Measurements from ENCODE around the gene UNC5A.

UNC5A gene

GRCh38 chr5:176888016-176888864 lies 77.9 kb downstream of the UNC5A start:
- no peak for DNase-seq (ENCODE audit: low read depth, low spot score)
- no peak overlapping the region for H3K27ac ChIP-seq
- no peaks in the 10 kb centered on the region for H3K36me3 ChIP-seq (ENCODE audit: insufficient read depth, low read length)
- no peak overlapping the region for H3K4me3 ChIP-seq
- TF ChIP-seq FOXP2 (optimal IDR thresholded peaks at IDR 0.05; ENCODE audit: control extremely low read depth, extremely low read length, insufficient read depth): no peak
- H3K9me3 ChIP-seq (ENCODE audit: low read depth, low read length): no peaks in the 10 kb centered on the region
- H3K9ac ChIP-seq (ENCODE audit: insufficient read length): no peak overlapping the region

- Histone ChIP-seq H3K9ac (ENCODE audit: insufficient read length) (no peak overlapping the region), H3K36me3 (ENCODE audit: insufficient read depth, low read length) (no peaks in the 10 kb centered on the region)
- TF ChIP-seq POLR2AphosphoS5 (IDR thresholded peaks at IDR 0.05; ENCODE audit: borderline replicate concordance, low read depth, low read length): no peak
- no peak for TF ChIP-seq FOXP2 (optimal IDR thresholded peaks at IDR 0.05; ENCODE audit: control extremely low read depth, extremely low read length, insufficient read depth)
- TF ChIP-seq EZH2 (IDR thresholded peaks at IDR 0.05): no peak
Measured at GRCh38 chr5:176888865-176889165, 78.5 kb downstream of the UNC5A start.

GRCh38 chr5:176889321-176890280 lies 79.2 kb downstream of the UNC5A start:
- H3K9ac ChIP-seq (ENCODE audit: insufficient read length): no peak overlapping the region
- no peaks in the 10 kb centered on the region for H3K36me3 ChIP-seq (ENCODE audit: insufficient read depth, low read length)
- H3K4me3 ChIP-seq: no peak overlapping the region
- no peak for DNase-seq (ENCODE audit: low read depth, low spot score)
- no peak overlapping the region for H3K27ac ChIP-seq
- no peak for TF ChIP-seq FOXP2 (optimal IDR thresholded peaks at IDR 0.05; ENCODE audit: control extremely low read depth, extremely low read length, insufficient read depth)
- no peak for TF ChIP-seq POLR2AphosphoS5 (IDR thresholded peaks at IDR 0.05; ENCODE audit: borderline replicate concordance, low read depth, low read length)
- TF ChIP-seq EZH2 (IDR thresholded peaks at IDR 0.05): no peak
- no peaks in the 10 kb centered on the region for H3K9me3 ChIP-seq (ENCODE audit: low read depth, low read length)

More at GRCh38 chr5:176888865-176889165, 78.5 kb downstream of the UNC5A start:
- Histone ChIP-seq H3K9me3 (ENCODE audit: low read depth, low read length) (no peaks in the 10 kb centered on the region), H3K4me3 (no peak overlapping the region), H3K27ac (no peak overlapping the region)
- DNase-seq (ENCODE audit: low read depth, low spot score): no peak

DNA sequence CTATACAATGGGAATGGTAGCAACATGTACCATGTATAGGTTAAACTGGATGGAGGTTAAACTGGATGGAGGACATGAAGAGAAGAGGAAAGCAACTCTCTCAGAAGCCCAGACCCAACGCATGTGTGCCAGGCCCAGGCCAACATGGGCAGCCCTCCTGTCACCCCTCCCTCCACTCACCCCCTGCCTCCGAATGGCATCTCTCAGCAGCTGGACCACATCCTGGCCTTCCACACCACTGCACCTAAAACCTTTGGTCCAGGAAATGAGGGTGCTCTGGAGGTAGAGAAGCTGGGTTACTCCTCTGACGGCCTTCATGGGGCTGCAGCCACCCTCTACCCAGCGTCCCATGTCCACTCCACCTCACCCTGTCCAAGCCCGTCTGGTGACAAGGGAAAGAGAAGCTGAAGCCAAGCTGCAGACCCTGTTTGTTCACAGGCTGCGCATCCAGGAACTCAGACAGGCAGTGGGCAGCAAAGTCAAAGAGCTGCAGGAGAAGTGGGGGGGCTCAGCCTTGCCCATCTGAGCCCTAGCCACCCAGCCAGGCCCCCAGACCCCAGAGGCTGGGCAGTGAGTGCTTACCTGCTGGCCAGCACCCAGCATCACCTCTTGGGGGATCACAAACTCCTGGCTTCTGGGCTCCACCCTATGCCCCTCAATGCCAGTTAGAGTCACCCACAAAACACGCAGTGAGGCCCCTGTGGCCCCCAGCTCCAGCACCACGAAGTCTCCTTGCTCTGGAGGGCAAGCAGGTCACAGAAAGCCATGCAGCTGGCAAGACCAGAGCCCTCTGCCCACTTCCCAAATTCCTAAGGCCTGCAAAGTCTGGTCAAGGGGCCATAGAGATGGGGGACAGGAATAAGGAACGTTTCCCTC lies 80.3 kb downstream of the UNC5A start:
- Histone ChIP-seq H3K36me3 (ENCODE audit: insufficient read depth, low read length) (no peaks in the 10 kb centered on the region), H3K4me3 (no peak overlapping the region), H3K9ac (ENCODE audit: insufficient read length) (no peak overlapping the region), H3K27ac (no peak overlapping the region), H3K9me3 (ENCODE audit: low read depth, low read length) (no peaks in the 10 kb centered on the region)
- no peak for DNase-seq (ENCODE audit: low read depth, low spot score)
- TF ChIP-seq POLR2AphosphoS5 (IDR thresholded peaks at IDR 0.05; ENCODE audit: borderline replicate concordance, low read depth, low read length): no peak
- TF ChIP-seq FOXP2 (optimal IDR thresholded peaks at IDR 0.05; ENCODE audit: control extremely low read depth, extremely low read length, insufficient read depth): no peak
- no peak for TF ChIP-seq EZH2 (IDR thresholded peaks at IDR 0.05)

DNA sequence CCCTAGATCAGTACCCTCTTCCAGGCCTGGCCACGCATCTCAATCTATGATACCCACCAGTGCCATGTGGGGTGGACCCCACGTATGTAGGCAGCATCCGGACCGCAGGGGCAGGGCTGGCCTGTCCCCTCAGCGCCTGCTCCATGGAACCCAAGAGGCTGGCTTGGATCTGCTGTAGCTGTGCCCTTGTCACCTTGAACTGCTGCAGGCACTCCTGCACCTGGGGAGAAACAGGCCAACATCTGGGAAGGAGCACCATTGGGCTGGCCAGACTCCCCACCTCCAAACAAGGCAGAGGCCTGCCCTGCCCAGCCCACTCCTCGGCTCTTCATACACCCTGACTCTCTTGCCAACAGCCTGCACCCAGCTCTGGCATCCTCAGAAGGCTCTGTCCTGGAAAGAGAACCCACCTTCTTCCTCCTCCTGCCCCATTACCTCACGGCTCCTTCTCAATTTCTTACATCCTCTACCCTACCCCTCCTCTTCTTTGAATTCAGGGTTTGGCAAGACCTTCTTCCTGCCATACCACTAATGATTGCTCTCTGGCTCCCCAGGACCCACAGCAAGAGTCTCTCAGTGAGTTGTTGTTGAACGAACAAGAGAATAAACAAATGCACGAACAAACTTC lies 81.1 kb downstream of the UNC5A start:
- Histone ChIP-seq H3K36me3 (ENCODE audit: insufficient read depth, low read length) (no peaks in the 10 kb centered on the region), H3K9ac (ENCODE audit: insufficient read length) (no peak overlapping the region), H3K9me3 (ENCODE audit: low read depth, low read length) (no peaks in the 10 kb centered on the region), H3K4me3 (no peak overlapping the region), H3K27ac (no peak overlapping the region)
- DNase-seq (ENCODE audit: low read depth, low spot score): no peak
- TF ChIP-seq EZH2 (IDR thresholded peaks at IDR 0.05) (no peak), FOXP2 (optimal IDR thresholded peaks at IDR 0.05; ENCODE audit: control extremely low read depth, extremely low read length, insufficient read depth) (no peak), POLR2AphosphoS5 (IDR thresholded peaks at IDR 0.05; ENCODE audit: borderline replicate concordance, low read depth, low read length) (no peak)

DNA sequence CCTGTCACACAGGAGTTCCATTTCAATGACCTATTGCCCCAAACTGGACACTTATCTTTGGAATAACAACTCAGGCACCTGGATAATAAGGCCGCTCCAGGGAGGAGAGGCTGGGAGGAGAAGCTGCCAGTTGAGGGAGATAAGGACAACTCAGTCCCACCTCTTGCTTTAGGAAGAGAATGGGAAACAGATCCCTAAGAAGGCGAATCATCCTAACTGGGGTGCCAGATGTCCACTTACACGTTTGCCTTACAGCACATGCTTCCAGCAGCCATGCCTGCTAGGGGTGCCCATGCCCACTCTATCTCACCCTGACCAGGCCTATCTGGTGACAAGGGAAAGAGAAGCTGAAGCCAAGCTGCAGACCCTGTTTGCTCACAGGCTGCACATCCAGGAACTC lies 82.3 kb downstream of the UNC5A start:
- Histone ChIP-seq H3K36me3 (ENCODE audit: insufficient read depth, low read length) (no peaks in the 10 kb centered on the region), H3K9ac (ENCODE audit: insufficient read length) (no peak overlapping the region), H3K4me3 (no peak overlapping the region), H3K27ac (no peak overlapping the region), H3K9me3 (ENCODE audit: low read depth, low read length) (no peaks in the 10 kb centered on the region)
- no peak for TF ChIP-seq POLR2AphosphoS5 (IDR thresholded peaks at IDR 0.05; ENCODE audit: borderline replicate concordance, low read depth, low read length)
- TF ChIP-seq EZH2 (IDR thresholded peaks at IDR 0.05): no peak
- no peak for TF ChIP-seq FOXP2 (optimal IDR thresholded peaks at IDR 0.05; ENCODE audit: control extremely low read depth, extremely low read length, insufficient read depth)
- no peak for DNase-seq (ENCODE audit: low read depth, low spot score)

- H3K9me3 ChIP-seq (ENCODE audit: low read depth, low read length): no peaks in the 10 kb centered on the region
- DNase-seq (ENCODE audit: low read depth, low spot score): no peak
- H3K36me3 ChIP-seq (ENCODE audit: insufficient read depth, low read length): no peaks in the 10 kb centered on the region
- no peak overlapping the region for H3K27ac ChIP-seq
- TF ChIP-seq FOXP2 (optimal IDR thresholded peaks at IDR 0.05; ENCODE audit: control extremely low read depth, extremely low read length, insufficient read depth) (no peak), EZH2 (IDR thresholded peaks at IDR 0.05) (no peak), POLR2AphosphoS5 (IDR thresholded peaks at IDR 0.05; ENCODE audit: borderline replicate concordance, low read depth, low read length) (no peak)
- H3K4me3 ChIP-seq: no peak overlapping the region
- no peak overlapping the region for H3K9ac ChIP-seq (ENCODE audit: insufficient read length)
Measured at GRCh38 chr5:176894298-176894697, 83.9 kb downstream of the UNC5A start.

Measured in SK-N-MC (cell line).